Activated CD8-positive, alpha-beta memory T cell treated with anti-CD3 and anti-CD28 coated beads, Interleukin-2, amount 50 U/mL, for 24 hours (primary cell): ENCODE measurements around the gene PTPRN2.

ENCODE experiments used
- DNase-seq: peaks from one replicate; pipeline ENCODE4 v3.0.0-alpha.2; 2020; ENCODE audit errors: extremely low read depth

The PTPRN2 gene

GRCh38 chr7:158140538-158141220 is 446.9 kb downstream of the PTPRN2 start:
- no peak for DNase-seq

- DNase-seq: no peak
Observed at GRCh38 chr7:158139499-158139898, 448.1 kb downstream of the PTPRN2 start.

DNA sequence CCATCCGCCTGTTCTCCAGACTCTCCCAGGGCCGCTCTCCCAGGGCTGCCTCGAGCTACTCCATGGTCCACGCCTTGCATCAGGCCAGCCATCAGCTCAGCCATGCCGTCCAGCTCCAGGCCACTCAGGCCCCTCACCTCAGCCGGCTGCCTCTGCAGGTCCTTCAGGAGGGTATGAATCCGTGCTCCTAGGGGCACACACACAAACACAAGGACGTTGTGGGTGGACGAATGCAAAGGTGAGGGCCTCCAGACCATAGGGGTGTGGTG is 449.4 kb downstream of the PTPRN2 start:
- no peak for DNase-seq

DNA sequence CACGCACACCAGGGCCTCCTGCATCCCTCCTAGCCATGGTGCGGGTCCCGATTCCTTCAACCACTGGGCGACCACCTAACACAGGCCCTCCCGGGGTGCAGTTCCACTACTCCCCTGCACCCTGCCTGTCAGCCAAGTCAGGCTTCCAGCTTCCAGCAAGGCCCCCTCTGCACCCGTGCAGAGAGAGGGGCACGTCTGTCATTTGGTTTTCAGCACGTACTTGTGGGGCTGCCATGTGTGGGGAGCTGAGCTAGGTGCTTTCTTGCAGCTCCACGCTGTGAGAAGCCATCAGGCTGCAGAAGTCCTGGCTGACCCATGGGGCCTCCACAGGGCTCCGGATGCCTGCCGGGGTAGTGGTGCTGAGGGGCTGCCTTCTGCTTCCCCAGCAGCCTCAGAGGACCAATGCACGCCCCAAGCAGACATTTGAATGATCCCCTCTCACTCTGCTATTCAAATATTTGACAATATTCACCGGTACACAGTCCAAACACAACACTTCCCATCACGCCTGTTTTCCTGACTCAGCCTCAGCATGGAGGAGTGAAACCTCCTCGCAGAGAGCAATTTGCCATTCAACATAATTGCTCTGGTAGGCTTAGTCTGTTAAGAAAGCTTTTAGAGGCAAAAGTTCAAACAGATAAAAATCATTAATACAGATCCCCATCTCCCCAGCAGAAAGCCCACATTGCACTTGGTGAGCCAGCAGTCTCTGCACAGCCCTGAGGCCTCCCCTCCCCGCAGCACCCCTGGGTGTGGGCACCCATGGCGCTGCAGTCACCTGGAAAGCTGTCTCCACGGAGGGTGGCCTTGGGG is 449.9 kb downstream of the PTPRN2 start:
- no peak for DNase-seq

DNA sequence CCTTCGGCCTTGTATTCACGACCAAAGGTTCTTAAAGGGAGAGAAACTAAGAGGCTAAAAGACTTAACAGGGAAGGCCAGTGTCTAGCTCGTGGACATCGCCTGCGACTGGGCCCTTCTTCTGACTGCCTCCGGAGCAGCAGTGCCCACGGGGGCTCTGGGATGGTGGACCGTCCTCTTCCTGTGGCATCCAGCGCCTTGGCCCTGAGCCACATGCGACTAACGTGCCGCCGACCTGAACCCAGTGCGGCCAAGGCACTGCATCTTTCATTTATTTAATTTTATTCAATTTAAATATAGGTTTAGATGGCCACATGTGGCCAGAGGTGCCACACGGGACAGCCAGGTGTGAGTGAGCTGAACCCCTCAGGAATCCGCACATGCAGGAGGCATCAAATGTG is 451.7 kb downstream of the PTPRN2 start:
- no peak for DNase-seq

- no peak for DNase-seq
Observed at GRCh38 chr7:158134824-158135223, 452.8 kb downstream of the PTPRN2 start.

DNA sequence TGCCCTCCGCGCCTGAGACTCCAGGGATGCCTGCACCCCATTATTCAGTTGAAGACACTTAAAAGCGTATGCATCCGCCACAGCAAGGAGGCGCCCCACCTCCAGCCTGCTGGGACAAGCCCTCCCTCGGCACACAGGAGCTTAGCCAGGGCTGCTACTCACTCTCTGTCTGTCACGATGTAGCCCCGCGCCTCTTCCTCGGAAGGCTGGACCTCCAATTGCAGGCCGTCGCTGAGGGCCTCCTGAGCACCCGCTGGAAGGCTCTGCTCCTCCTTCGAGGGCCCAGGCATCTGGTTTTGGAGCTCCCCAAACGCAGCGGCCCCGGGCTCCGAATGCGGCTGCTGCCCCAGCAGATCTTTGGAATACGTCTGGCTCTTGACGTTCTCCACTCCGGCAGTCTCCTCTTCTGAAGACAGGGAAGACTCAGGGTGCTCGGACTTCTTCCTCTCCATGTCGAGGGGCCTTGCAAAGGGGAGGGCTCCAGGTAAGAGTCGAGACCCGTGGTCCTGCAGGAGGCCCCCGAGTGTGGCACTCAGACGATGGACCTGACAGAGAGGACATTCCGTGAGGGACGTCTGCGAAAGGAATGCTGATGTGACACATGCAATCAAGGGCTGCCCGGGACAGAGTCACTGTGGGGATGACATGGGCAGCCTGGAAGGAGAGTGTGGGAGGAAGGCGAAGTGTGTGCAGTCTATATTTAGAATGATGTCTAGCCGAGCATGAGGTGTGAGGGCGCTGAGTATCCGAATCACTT is 453.9 kb downstream of the PTPRN2 start:
- no peak for DNase-seq

DNA sequence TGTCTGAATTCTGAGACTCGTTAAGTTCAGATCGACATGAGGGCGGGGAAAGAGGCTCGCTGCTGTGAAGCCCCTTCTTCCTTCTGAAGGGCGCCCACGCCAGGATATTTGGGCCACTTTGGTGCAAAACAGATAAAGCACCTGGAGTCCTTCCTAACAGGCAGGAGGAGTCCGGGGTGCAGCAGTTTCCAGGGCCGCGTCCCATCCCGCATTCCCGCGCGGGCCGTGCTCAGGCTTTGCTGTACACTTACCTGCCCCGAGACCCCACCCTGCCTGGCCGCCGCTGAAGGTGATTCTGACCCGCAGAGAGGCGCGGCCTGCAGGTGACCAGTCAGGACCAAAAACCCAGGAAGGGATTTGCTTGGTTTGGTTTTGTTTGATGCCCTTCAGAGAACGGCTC is 454.6 kb downstream of the PTPRN2 start:
- DNase-seq: no peak

DNA sequence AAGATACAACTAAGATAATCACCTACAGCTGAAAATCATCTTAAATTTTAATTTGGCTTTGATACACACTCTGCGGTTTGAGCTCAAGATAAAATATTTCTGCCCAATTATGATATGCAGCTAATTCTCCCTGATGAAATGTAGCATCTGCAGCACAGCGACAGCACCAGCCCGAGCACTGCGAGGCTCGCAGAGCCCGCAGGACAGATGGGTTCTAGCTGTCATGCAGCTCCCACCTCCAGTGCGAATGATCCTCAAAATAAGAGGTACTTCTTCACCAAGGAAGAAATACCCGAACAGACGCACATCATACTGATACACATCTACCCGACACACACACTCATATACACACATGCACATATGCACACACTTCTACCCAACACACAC is 457.6 kb downstream of the PTPRN2 start:
- no peak for DNase-seq

DNA sequence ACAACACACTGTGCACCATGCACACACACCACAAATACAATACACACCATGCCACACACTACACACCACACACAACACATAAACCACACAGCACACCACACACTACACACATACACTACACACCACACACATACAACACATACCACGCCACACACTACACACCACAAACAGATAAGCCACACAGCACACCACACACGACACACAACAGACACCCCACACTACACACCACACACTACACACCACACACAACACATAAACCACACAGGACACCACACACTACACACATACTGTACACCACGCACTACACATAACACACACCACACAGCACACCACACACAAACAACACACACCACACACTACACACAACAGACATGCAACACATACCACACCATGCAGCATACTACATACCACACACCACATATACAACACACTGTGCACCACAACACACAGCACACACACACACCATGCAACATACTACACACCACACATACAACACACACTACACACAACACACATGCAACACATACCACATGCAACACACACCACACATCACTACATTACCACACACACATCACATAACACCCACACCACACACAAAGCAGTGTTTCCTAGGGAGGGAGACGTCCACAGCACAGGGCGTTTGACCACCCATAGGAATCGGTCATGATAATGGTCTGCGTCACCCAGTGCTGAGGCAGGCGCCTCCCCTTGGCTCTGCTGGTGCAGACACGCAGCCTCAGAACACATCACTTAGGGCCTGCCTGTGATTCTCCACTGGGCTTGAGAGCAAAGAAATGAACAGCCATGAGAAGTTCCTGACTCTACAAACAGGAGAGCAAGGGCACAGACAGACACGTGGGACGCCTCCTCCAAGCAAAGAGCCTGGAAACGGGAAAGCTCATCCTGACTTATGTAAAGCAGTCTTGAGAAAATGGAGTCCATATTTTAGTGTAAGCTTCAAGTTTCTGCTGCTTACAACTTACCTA is 458.3 kb downstream of the PTPRN2 start:
- no peak for DNase-seq

DNA sequence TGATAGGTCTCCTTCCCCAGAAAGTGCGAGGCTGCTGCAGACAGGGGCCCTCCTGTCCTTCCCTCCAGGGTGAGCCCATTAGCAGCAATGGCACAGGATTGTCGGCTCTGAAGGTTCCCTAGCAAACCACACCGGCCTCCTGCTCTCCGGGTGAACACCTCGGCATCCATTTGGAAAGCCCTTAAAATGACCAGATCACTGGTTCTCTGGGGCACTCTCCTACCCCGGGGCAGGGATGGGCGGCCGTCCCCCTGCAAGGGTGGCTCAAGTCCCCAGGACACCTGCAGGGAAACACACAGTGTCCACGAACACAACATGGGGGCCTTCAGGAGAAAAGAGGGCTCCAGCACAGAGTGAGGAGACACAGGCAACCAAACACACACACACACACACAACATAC is 459.1 kb downstream of the PTPRN2 start:
- no peak for DNase-seq

- DNase-seq: no peak
Observed at GRCh38 chr7:158127241-158127640, 460.4 kb downstream of the PTPRN2 start.

DNA sequence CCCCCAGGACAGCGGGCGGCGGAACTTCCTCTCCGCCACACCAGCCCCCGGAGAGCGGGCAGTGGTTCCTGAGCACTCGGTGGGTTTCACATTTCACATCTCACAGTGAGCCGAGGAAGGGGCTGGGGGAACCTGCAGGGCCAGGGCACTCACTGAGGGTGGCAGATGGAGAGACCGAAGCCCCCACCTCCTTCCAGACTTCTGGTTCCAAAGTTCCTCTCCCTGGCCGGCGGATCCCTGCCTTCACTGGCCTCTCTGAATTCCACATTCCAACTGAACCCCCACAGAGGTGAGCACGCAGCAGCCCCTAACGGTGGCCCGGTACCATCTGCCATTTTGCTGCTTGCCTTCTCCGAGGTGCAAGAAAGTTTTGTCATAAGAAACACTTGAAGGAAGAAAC is 461.0 kb downstream of the PTPRN2 start:
- no peak for DNase-seq

DNA sequence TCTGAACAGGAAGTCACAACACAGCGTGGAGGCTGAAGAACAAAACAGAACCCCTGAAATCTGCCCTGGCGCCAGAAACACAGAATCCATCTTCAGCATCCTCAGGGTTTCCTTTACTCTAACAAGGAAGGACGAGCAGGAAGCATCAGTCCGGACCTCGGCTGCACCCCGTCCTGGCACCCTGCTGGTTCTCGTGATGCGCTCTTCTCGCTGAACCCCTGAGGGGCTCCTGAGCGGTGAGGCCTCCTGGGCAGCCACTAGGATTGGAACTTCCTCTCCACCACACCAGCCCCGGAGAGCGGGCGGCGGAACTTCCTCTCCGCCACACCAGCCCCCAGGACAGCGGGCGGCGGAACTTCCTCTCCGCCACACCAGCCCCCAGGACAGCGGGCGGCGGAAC is 461.9 kb downstream of the PTPRN2 start:
- DNase-seq: no peak

GRCh38 chr7:158125091-158125490 is 462.5 kb downstream of the PTPRN2 start:
- DNase-seq: no peak

DNA sequence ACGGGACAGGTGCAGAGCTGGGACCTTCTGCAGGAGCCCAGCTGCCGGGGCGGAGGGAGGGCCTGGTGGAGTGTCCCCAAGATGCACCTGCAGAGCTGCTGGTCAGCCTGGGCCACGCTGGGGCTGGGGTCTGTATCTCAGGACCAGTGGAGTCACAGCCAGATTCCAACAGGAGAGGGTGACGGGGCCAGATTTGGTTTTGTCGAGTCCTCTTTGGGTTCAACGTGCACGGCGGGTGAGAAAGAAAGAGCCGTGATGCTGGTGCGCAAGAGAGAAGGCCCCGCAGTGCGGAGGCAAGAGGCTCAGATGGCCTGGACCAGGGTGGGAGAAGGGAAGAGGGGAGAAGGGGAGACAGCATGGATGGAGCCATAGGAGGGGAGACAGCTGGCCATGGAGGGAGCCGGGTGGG is 462.9 kb downstream of the PTPRN2 start:
- no peak for DNase-seq

- DNase-seq: no peak
Observed at GRCh38 chr7:158123753-158124152, 463.9 kb downstream of the PTPRN2 start.

GRCh38 chr7:158123214-158123613 is 464.4 kb downstream of the PTPRN2 start:
- no peak for DNase-seq

DNA sequence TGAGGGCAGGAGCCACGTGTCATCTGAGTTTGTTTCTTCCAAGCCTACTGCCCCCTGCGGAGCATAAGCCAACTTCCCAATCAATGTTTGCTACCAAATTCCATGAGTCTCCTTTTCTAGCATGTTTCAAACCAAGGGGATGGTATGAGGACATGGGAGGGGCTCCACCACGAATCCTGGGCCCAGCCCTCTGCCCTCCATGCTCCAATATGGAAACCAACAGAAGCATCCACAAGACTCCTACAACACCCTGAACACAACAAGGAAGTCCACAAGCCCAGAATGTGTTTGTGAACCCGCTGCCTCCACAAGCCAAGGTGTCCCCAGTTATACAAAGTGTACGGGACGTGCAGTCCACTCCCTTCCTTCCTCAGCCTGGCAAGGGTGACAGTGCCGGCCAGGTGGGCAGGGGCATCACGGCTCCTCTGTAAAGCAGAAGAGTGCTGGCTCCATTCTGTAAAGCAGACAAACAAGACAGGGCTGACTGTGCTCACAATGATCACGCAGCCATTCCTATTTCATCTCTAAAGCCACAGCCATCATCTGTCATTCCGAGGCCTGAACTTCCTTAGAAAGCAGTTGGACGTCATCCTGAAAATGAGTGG is 466.1 kb downstream of the PTPRN2 start:
- DNase-seq: no peak

DNA sequence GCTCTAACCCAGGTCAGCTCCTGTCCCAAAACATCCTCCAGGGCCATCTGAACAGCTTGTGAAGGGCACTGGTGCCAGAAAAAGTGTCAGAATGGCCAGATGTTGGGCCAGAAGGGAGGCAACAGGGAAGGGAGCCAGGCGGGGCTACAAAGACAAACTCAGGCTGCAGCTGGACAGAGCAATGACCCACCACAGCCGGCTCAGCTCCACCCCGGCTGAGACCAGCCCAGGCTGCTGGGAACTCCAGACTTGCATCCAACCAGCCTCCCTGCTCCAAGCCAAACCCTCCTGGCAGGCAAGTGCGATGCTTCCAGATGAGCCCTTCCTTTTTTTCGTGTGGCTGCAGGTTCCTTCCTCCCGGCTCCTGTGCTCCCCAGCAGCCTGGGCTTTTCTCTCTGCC is 466.9 kb downstream of the PTPRN2 start:
- DNase-seq: no peak

GRCh38 chr7:158120316-158120715 is 467.3 kb downstream of the PTPRN2 start:
- no peak for DNase-seq
